OCI-M1 (cell line): Measurements from ENCODE around the gene PPP3CA.

ENCODE experiments used
- DNase-seq: peaks from one replicate; lab custom pipeline; 2025; lab: John Stamatoyannopoulos, UW

PPP3CA gene

GRCh38 chr4:101175896-101176676 lies 171.2 kb downstream of the PPP3CA start:
- DNase-seq: no peak

- DNase-seq: no peak
Observed at GRCh38 chr4:101174679-101175345, 172.5 kb downstream of the PPP3CA start.

GRCh38 chr4:101172369-101172768 lies 175.0 kb downstream of the PPP3CA start:
- no peak for DNase-seq

- DNase-seq: no peak
Observed at GRCh38 chr4:101171747-101172146, 175.6 kb downstream of the PPP3CA start.

GRCh38 chr4:101169044-101170014 lies 178.0 kb downstream of the PPP3CA start:
- DNase-seq: peak; percentile 87

GRCh38 chr4:101163936-101164335 lies 183.4 kb downstream of the PPP3CA start:
- no peak for DNase-seq

- DNase-seq: no peak
Observed at GRCh38 chr4:101162990-101163380, 184.3 kb downstream of the PPP3CA start.

GRCh38 chr4:101160792-101161592 lies 186.3 kb downstream of the PPP3CA start:
- no peak for DNase-seq

- DNase-seq: no peak
Observed at GRCh38 chr4:101158507-101158906, 188.8 kb downstream of the PPP3CA start.

GRCh38 chr4:101158134-101158482 lies 189.2 kb downstream of the PPP3CA start:
- no peak for DNase-seq

- DNase-seq: no peak
Observed at GRCh38 chr4:101157415-101158133, 189.8 kb downstream of the PPP3CA start.

GRCh38 chr4:101156619-101157310 lies 190.6 kb downstream of the PPP3CA start:
- no peak for DNase-seq

- DNase-seq: no peak
Observed at GRCh38 chr4:101155945-101156344, 191.4 kb downstream of the PPP3CA start.

GRCh38 chr4:101155368-101155767 lies 192.0 kb downstream of the PPP3CA start:
- DNase-seq: no peak

GRCh38 chr4:101153653-101154052 lies 193.7 kb downstream of the PPP3CA start:
- no peak for DNase-seq

- no peak for DNase-seq
Observed at GRCh38 chr4:101152521-101152920, 194.8 kb downstream of the PPP3CA start.

GRCh38 chr4:101148551-101148950 lies 198.8 kb downstream of the PPP3CA start:
- DNase-seq: no peak

- no peak for DNase-seq
Observed at GRCh38 chr4:101147283-101147682, 200.0 kb downstream of the PPP3CA start.

GRCh38 chr4:101145021-101145420 lies 202.3 kb downstream of the PPP3CA start:
- DNase-seq: no peak

GRCh38 chr4:101142259-101142658 lies 205.1 kb downstream of the PPP3CA start:
- no peak for DNase-seq
